K562 (cell line): Measurements from ENCODE around the gene WDR46. TPM values are rescaled to one million over a fixed set of nuclear protein-coding genes. Genes with fewer than 3 reads are reported as not detected.
"Not testable (repeated sequence)": the region's sequence is repeated elsewhere in the genome, so short reads cannot be mapped to it uniquely, and the experiment has no call there.

ENCODE experiments used
- ATAC-seq: fragments of 200-7000 bp; cut with Tn5 transposase; 3 replicates; pipeline ENCODE4 v1.9.1; 2020; ENCODE audit warnings: moderate library complexity
- BruUV-seq: library from RNA; stranded (reverse); fragments of 400-500 nt; replicated peaks from 2 replicates; lab custom pipeline; 2021; lab: Mats Ljungman, UMichigan
- CTCF ChIA-PET: fragments of 300-600 bp; formaldehyde crosslinking; extraction: SDS; loops from one replicate; lab custom pipeline; 2021; ENCODE audit warnings: low intra/inter-chr PET ratio; lab: Yijun Ruan, JAX
- POLR2A ChIA-PET: fragments of 300-600, 350-650 bp; sonication (Branson Sonifier 250); formaldehyde crosslinking; extraction: SDS; loops from one replicate; lab custom pipeline; 2021; ENCODE audit warnings: antibody characterized with exemption, inconsistent platforms; lab: Yijun Ruan, JAX
- DNase-seq, 4 experiments: peaks; one replicate each; pipeline versions ENCODE4 v3.0.0 to v3.0.0-alpha.2; 2011 to 2018; ENCODE audit warnings: low spot score in 3 of 4, mixed read lengths in 3 of 4; ENCODE audit errors: extremely low read depth in 1 of 4
- FAIRE-seq: peaks from 2 replicates; lab custom pipeline; 2011; peaks lifted over from hg19 to GRCh38; lab: Jason Lieb, UNC
- H2AFZ ChIP-seq: 2 replicates; pipeline ENCODE4 v1.6.0; 2011; ENCODE audit warnings: low read depth, low read length, control low read depth, inconsistent platforms
- H3K27ac ChIP-seq: fragments of 200-600 bp; 3 replicates; pipeline ENCODE4 v1.8.0; 2011; ENCODE audit warnings: low read depth, mild to moderate bottlenecking, control low read depth, inconsistent platforms, low read length, moderate library complexity, mixed read lengths; ENCODE audit errors: extremely low read depth
- H3K27me3 ChIP-seq, 2 experiments: fragments of 300-600 bp in 1 of 2; 2 replicates in 1 of 2; 3 replicates in 1 of 2; pipeline versions ENCODE4 v1.6.0 to v1.8.0; 2011; ENCODE audit warnings: inconsistent platforms in 2 of 2, low read length in 2 of 2, mild to moderate bottlenecking in 1 of 2, mixed read lengths in 1 of 2, moderate library complexity in 1 of 2; ENCODE audit not compliant: control insufficient read depth in 2 of 2, insufficient read depth in 2 of 2
- H3K36me3 ChIP-seq: fragments of 300-600 bp; 3 replicates; pipeline ENCODE4 v1.8.0; 2011; ENCODE audit warnings: mild to moderate bottlenecking, low read length, inconsistent platforms; ENCODE audit not compliant: control insufficient read depth, insufficient read depth
- H3K4me1 ChIP-seq, 2 experiments: fragments of 200-600 bp in 1 of 2; replicated peaks in 1 of 2; 2 replicates in 1 of 2; 3 replicates in 1 of 2; pipeline versions ENCODE4 v1.5.1 to v1.8.0; 2011; ENCODE audit warnings: inconsistent platforms in 2 of 2, low read length in 2 of 2, mild to moderate bottlenecking in 1 of 2, mixed read lengths in 1 of 2, moderate library complexity in 1 of 2; ENCODE audit not compliant: control insufficient read depth in 2 of 2, insufficient read depth in 2 of 2
- H3K4me2 ChIP-seq: 2 replicates; pipeline ENCODE4 v1.6.1; 2011; ENCODE audit warnings: low read length, control low read depth, inconsistent platforms, mixed read lengths; ENCODE audit not compliant: insufficient read depth
- H3K4me3 ChIP-seq: fragments of 200-600 bp; sonication (generic), shearing (Covaris generic); 2 replicates; pipeline ENCODE4 v1.5.1; 2016; ENCODE audit warnings: control low read depth, inconsistent platforms
- H3K79me2 ChIP-seq: fragments of 200-600 bp; 3 replicates; pipeline ENCODE4 v1.8.0; 2011; ENCODE audit warnings: low read length, inconsistent platforms; ENCODE audit not compliant: control insufficient read depth, insufficient read depth
- H3K9ac ChIP-seq, 2 experiments: 2 replicates each; pipeline versions ENCODE4 v1.6.0 to v1.6.1; 2011; ENCODE audit warnings: low read depth in 2 of 2, low read length in 2 of 2, control low read depth in 1 of 2, inconsistent platforms in 1 of 2, mild to moderate bottlenecking in 1 of 2, mixed read lengths in 1 of 2; ENCODE audit not compliant: insufficient read depth in 1 of 2
- H3K9me1 ChIP-seq: one replicate; pipeline ENCODE4 v1.6.0; 2011; ENCODE audit warnings: inconsistent platforms, mild to moderate bottlenecking, low read length, moderate library complexity; ENCODE audit not compliant: control insufficient read depth, insufficient read depth
- H3K9me3 ChIP-seq: replicated peaks from 2 replicates; pipeline ENCODE4 v1.5.1; 2011; ENCODE audit warnings: low read depth, low read length, inconsistent platforms; ENCODE audit not compliant: control insufficient read depth, insufficient read depth
- H4K20me1 ChIP-seq: replicated peaks from 2 replicates; pipeline ENCODE4 v1.6.1; 2011; ENCODE audit warnings: low read length, inconsistent platforms, mixed read lengths; ENCODE audit not compliant: control insufficient read depth, insufficient read depth
- CCNT2 ChIP-seq: IDR thresholded peaks from 2 replicates; pipeline ENCODE4 v1.6.1; 2011; ENCODE audit warnings: borderline replicate concordance, low read depth, mild to moderate bottlenecking, moderate library complexity, mixed read lengths, low read length; ENCODE audit not compliant: insufficient read length; ENCODE audit errors: extremely low read depth
- CSDE1 ChIP-seq, 2 experiments: fragments of 450-650 bp; IDR thresholded peaks; 2 replicates each; pipeline ENCODE4 v1.6.1; 2016; ENCODE audit warnings: mild to moderate bottlenecking in 1 of 2
- DLX4 ChIP-seq: fragments of 250-450 bp; sonication (Bioruptor Pico); IDR thresholded peaks from 2 replicates; pipeline ENCODE4 v1.6.1; 2021; ENCODE audit warnings: mild to moderate bottlenecking
- GATAD2A ChIP-seq: fragments of 450-650 bp; IDR thresholded peaks from 2 replicates; pipeline ENCODE4 v1.6.1; 2017
- KAT8 ChIP-seq: fragments of 450-650 bp; IDR thresholded peaks from 2 replicates; pipeline ENCODE4 v1.6.1; 2016; ENCODE audit warnings: low read depth, mild to moderate bottlenecking
- OTX1 ChIP-seq: fragments of 450-650 bp; formaldehyde crosslinking; IDR thresholded peaks from 2 replicates; pipeline ENCODE4 v1.4.0; 2022; ENCODE audit warnings: mild to moderate bottlenecking
- RBM25 ChIP-seq: fragments of 200-400 bp; formaldehyde crosslinking; IDR thresholded peaks from 2 replicates; pipeline ENCODE4 v1.6.1; 2018; ENCODE audit warnings: low read length, low read depth, moderate library complexity; ENCODE audit not compliant: severe bottlenecking
- ZBTB26 ChIP-seq: fragments of 450-650 bp; formaldehyde crosslinking; IDR thresholded peaks from 2 replicates; pipeline ENCODE4 v1.4.0; 2022; ENCODE audit warnings: missing genetic modification characterization
- ZFP91 ChIP-seq: sonication (generic); formaldehyde crosslinking; IDR thresholded peaks from 2 replicates; pipeline ENCODE4 v1.8.0; 2022; ENCODE audit warnings: mild to moderate bottlenecking, missing genetic modification reagents
- ZNF146 ChIP-seq: IDR thresholded peaks from one replicate; pipeline ENCODE4 v1.6.1; 2018; ENCODE audit warnings: missing compliant biosample characterization; ENCODE audit not compliant: unreplicated experiment
- ZNF740 ChIP-seq, 3 experiments: fragments of 200-800 bp in 1 of 3; sonication (Bioruptor generic) in 1 of 3; sonication (generic) in 1 of 3; formaldehyde crosslinking in 1 of 3; IDR thresholded peaks; 2 replicates each; pipeline versions ENCODE4 v1.6.1 to v1.8.0; 2016 to 2022; ENCODE audit warnings: mild to moderate bottlenecking in 2 of 3, missing compliant biosample characterization in 2 of 3, missing genetic modification characterization in 2 of 3, missing genetic modification reagents in 1 of 3
- WGBS: fragments of 100-300 bp; shearing (Covaris generic); methylation state at CpG from one replicate; pipeline ENCODE4 v1.1.6; 2016; ENCODE audit warnings: low coverage, mixed read lengths; ENCODE audit not compliant: insufficient coverage; ENCODE audit errors: missing lambda C conversion rate; 5-methylcytosine and 5-hydroxymethylcytosine counted together
- in situ Hi-C: fragments of 300-500 bp; cut with MboI; formaldehyde crosslinking; loops from 4 replicates; pipeline ENCODE4 v1.15.0; 2018; ENCODE audit warnings: inconsistent platforms, mixed read lengths
- intact Hi-C: fragments of 100-400 bp; cut with micrococcal nuclease; formaldehyde crosslinking; loops from 2 replicates; pipeline ENCODE4 v1.14.2; 2022
- polyA plus RNA-seq, 8 experiments: library from polyadenylated mRNA; depleted of rRNA in 4 of 8; stranded (reverse) in 5 of 8; unstranded in 3 of 8; fragments of >200 nt; fragmentation: Nextera tagmentation in 2 of 8; fragmentation: Illumina TruSeq in 1 of 8; extraction: Ambion mirVana in 2 of 8; extraction: Trizol in 1 of 8; gene quantifications; 2 replicates each; pipeline versions ENCODE4 v1.2.1 to v1.2.3, GENCODE V29; 2011 to 2014; ENCODE audit warnings: inconsistent platforms in 1 of 8, missing spikeins in 1 of 8
- total RNA-seq, 7 experiments: library from RNA; depleted of rRNA in 6 of 7; stranded (reverse); fragments of >200 nt in 6 of 7; fragmentation: Illumina TruSeq in 2 of 7; extraction: Trizol in 2 of 7; gene quantifications; 2 replicates each; pipeline versions ENCODE4 v1.2.1 to v1.2.3, GENCODE V29; 2011 to 2021; ENCODE audit warnings: low replicate concordance in 1 of 7

WDR46 gene
- total and polyA plus RNA-seq, 9 of the 15 experiments (the other 6 are each of a cell fraction or from before 2014, with no cell fraction given) = 8.9 to 146 (median 93.1) TPM

- H3K27me3 ChIP-seq, FAIRE-seq, H4K20me1 ChIP-seq, BruUV-seq, H3K27ac ChIP-seq, H3K9me1 ChIP-seq, H2AFZ ChIP-seq, H3K9me3 ChIP-seq, intact Hi-C loops, H3K9ac ChIP-seq: not testable (repeated sequence)
- POLR2A ChIA-PET = interaction anchor here (0.6 to 5.2 kb wide), 3 partner anchors 9 to 291 kb away, joined by 3 to 35 read pairs (median 30); partner anchors contain the start of genes RPS18 and VPS52
- TF ChIP-seq RBM25 (peak; percentile 32), ZNF146 (peak; percentile 78)
- TF ChIP-seq, all 486 proteins: peak for 2; not testable (repeated sequence) for 484
- WGBS = 65% methylated on average over 3 of the region's 3 CpGs
- H3K4me2 ChIP-seq, in situ Hi-C loops, H3K4me3 ChIP-seq, ATAC-seq, H3K4me1 ChIP-seq, DNase-seq, H3K79me2 ChIP-seq, CTCF ChIA-PET: not testable (repeated sequence)
- peaks cover 79% of the 10 kb centered on the region for H3K36me3 ChIP-seq
Observed at GRCh38 chr6:33262490-33262889, 26.5 kb downstream of the WDR46 start.

- Histone ChIP-seq H3K27ac (no peak overlapping the region), H3K9me3 (no peaks in the 10 kb centered on the region), H3K9ac (no peak overlapping the region), H3K4me1 (no peaks in the 10 kb centered on the region; a peak in 1 of 5 replicates), H3K27me3 (no peaks in the 10 kb centered on the region), H3K79me2 (no peaks in the 10 kb centered on the region), H2AFZ (no peak overlapping the region), H3K9me1 (no peaks in the 10 kb centered on the region), H3K4me2 (no peak overlapping the region), H3K4me3 (no peak overlapping the region), H4K20me1 (no peaks in the 10 kb centered on the region), H3K36me3 (peaks cover 57% of the 10 kb centered on the region)
- BruUV-seq = no TSS peak
- intact Hi-C loops = no loop called here
- ChIA-PET POLR2A (interaction anchor here (0.7 to 2.9 kb wide), 3 partner anchors 10 to 725 kb away, joined by 3 to 20 read pairs (median 6); partner anchors contain the start of genes RPS18 and VPS52), CTCF (no interaction called here)
- ATAC-seq (no peak), DNase-seq (no peak), FAIRE-seq (no peak)
- in situ Hi-C loops = no loop called here
- WGBS = 79% methylated on average over 5 of the region's 5 CpGs
- TF ChIP-seq CSDE1 (IDR thresholded peaks at IDR 0.05) (no peak), GATAD2A (no peak), ZFP91 (no peak), DLX4 (CRISPR knock-in tag) (no peak), ZNF740 (CRISPR knock-in tag; IDR thresholded peaks at IDR 0.05) (no peak), ZNF740 (tag; IDR thresholded peaks at IDR 0.05) (no peak), OTX1 (no peak), KAT8 (no peak), ZBTB26 (CRISPR knock-in tag) (no peak), CCNT2 (no peak)
Observed at GRCh38 chr6:33259032-33259431, 30.0 kb downstream of the WDR46 start.
